Upper lobe of left lung (tissue), 4 donors: Measurements from ENCODE around the gene UPK1B.

Source experiments
- EP300 ChIP-seq, 4 donors: sonication (generic); formaldehyde crosslinking; IDR thresholded peaks; one replicate each; pipeline ENCODE4 v1.5.1; 2017; ENCODE audit warnings: antibody characterized with exemption in 4 of 4, control low read depth in 2 of 4
- TF ChIP-seq, protein P1 (sequence below), 6 experiments: fragments of 450-650 bp in 4 of 6; fragments of 200-600 bp in 2 of 6; sonication (generic) in 2 of 6; IDR thresholded peaks; one replicate each; pipeline ENCODE4 v1.5.1; 2016 to 2019; ENCODE audit warnings: antibody characterized with exemption in 6 of 6

GRCh38 chr3:119220970-119221667 lies 47.7 kb downstream of the UPK1B start:
- TF ChIP-seq, protein P1, sequence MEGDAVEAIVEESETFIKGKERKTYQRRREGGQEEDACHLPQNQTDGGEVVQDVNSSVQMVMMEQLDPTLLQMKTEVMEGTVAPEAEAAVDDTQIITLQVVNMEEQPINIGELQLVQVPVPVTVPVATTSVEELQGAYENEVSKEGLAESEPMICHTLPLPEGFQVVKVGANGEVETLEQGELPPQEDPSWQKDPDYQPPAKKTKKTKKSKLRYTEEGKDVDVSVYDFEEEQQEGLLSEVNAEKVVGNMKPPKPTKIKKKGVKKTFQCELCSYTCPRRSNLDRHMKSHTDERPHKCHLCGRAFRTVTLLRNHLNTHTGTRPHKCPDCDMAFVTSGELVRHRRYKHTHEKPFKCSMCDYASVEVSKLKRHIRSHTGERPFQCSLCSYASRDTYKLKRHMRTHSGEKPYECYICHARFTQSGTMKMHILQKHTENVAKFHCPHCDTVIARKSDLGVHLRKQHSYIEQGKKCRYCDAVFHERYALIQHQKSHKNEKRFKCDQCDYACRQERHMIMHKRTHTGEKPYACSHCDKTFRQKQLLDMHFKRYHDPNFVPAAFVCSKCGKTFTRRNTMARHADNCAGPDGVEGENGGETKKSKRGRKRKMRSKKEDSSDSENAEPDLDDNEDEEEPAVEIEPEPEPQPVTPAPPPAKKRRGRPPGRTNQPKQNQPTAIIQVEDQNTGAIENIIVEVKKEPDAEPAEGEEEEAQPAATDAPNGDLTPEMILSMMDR (IDR thresholded peaks at IDR 0.05): no peak
- no peak for TF ChIP-seq EP300 (IDR thresholded peaks at IDR 0.05)
